Articular chondrocyte of knee joint (primary cell): ENCODE data around the gene SH2D4B. TPM values are rescaled to one million over a fixed set of nuclear protein-coding genes. Genes with fewer than 3 reads are reported as not detected.

ENCODE experiments used
- total RNA-seq: library from RNA; depleted of rRNA; stranded (reverse); fragments of >200 nt; gene quantifications from 2 replicates; pipeline ENCODE4 v1.2.3, GENCODE V29; 2012

SH2D4B gene
- total RNA-seq: not detected in 2 replicates

GRCh38 chr10:80537736-80538480 lies at the start of gene SH2D4B:
Gene SH2D4B (plus strand): TSS chr10:80537902. CDS start chr10:80538332, 430 bp downstream.

Other genes starting within 250 kb of the SH2D4B start
- not detected in 2 replicates for gene MAT1A, start 248.2 kb upstream of the SH2D4B start, total RNA-seq
- gene DYDC1, start 181.1 kb upstream of the SH2D4B start, total RNA-seq: not detected in 2 replicates
- not detected in 2 replicates for gene DYDC2, start 181.1 kb upstream of the SH2D4B start, total RNA-seq
- 4.2 and 6.7 TPM in 2 replicates for gene PRXL2A, start 129.4 kb upstream of the SH2D4B start, total RNA-seq
- 15.3 and 15.4 TPM in 2 replicates for gene TSPAN14, start 83.6 kb upstream of the SH2D4B start, total RNA-seq